Measurements from ENCODE around the gene ZNF316. TPM values are rescaled to one million over a fixed set of nuclear protein-coding genes. Genes with fewer than 3 reads are reported as not detected.

The ZNF316 gene
- total RNA-seq (10 to 100 TPM; 11.0 to 22.9 (median 14.5) TPM), polyA plus RNA-seq (10 to 100 TPM; 11.4 to 13.5 TPM)
- long read RNA-seq, donor 1, full-length matches to known transcripts: 7 of 28 reads
- long read RNA-seq, donor 1, partial matches to known transcripts: 6 of 28 reads
- long read RNA-seq, donor 1, other reads (novel, unspliced or antisense): 15 of 28 reads
- long read RNA-seq, donor 2, partial matches to known transcripts: 0 of 6 reads
- long read RNA-seq, donor 2, other reads (novel, unspliced or antisense): 6 of 6 reads
- long read RNA-seq, donor 3, full-length matches to known transcripts: 5 of 36 reads
- long read RNA-seq, donor 3, partial matches to known transcripts: 29 of 36 reads
- long read RNA-seq, donor 3, other reads (novel, unspliced or antisense): 2 of 36 reads

DNA sequence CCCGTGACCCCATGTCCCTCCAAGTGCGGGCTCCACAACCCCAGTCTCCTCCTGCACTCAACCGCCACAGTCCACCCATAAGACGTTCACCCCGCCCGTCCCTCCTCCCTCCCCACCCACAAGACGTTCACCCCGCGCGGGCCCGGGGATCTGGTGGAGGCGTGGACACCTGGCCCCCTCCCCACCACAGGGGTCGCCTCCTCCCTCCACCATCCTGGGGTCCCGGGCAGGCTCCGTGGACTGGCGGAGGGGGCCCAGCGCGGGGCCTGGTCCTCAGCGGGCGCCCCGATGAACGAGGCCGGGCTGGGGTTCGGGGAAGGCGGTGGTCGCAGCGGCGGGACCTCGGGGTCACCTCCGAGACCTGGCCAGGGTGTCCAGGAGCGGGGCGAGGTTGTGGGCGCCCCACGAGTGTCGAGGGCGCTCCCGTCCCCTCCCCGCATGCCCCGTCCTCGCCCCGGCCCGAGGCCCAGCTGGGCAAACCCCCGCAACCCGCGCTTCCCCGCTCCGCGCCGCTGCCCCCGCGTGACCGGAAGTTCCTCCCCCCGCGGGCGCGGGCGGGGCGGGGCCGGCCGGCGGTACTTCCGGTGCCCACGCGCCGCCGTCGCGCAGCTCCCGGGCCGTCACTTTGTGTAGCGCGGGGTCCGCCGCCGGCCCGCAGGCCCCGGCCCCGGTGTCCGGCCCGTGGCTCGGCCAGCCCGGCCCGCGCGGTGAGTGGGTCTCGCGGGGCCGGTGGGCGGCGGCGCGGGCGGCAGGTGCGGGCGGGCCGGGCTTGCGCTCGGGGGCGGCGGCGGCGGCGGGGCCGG, at the start of gene ZNF316:
Gene ZNF316 (plus strand): TSS at position 578 of the 803 bp plus-strand sequence. CDS start 5,092 bp downstream, outside the sequence.
- peaks cover 0 to 13% (median 7%) of the 10 kb centered on the region in 9 donors for H3K36me3 ChIP-seq
- peak within 1 kb of the TSS; percentile 53 to 95 (median 84) for H3K27ac ChIP-seq
- no peaks in the 10 kb centered on the region for H3K27me3 ChIP-seq
- H3K4me1 ChIP-seq: peaks cover 0 to 31% (median 17%) of the 10 kb centered on the region in 12 donors
- 1 to 2% (median 1%) methylated on average over 27 to 104 of the region's 104 CpGs for WGBS, 4 donors
- no peaks in the 10 kb centered on the region for H3K9me3 ChIP-seq
- peak in 3 of 4 donors; percentile 74 to 89 (median 82) for ATAC-seq
- intact Hi-C loops (cut with DNase I): loop anchor here in 1 of 10 donors (5.0 kb wide), 2 partner anchors 70 to 90 kb away; partner anchors contain the start of gene ZNF12
- peak; percentile 51 to 86 (median 72) for DNase-seq
- H3K4me3 ChIP-seq: peak within 1 kb of the TSS; percentile 66 to 99 (median 95)
- TF ChIP-seq POLR2A (IDR thresholded peaks at IDR 0.05): peak in 1 of 2 donors; percentile 68
- TF ChIP-seq, protein P1, sequence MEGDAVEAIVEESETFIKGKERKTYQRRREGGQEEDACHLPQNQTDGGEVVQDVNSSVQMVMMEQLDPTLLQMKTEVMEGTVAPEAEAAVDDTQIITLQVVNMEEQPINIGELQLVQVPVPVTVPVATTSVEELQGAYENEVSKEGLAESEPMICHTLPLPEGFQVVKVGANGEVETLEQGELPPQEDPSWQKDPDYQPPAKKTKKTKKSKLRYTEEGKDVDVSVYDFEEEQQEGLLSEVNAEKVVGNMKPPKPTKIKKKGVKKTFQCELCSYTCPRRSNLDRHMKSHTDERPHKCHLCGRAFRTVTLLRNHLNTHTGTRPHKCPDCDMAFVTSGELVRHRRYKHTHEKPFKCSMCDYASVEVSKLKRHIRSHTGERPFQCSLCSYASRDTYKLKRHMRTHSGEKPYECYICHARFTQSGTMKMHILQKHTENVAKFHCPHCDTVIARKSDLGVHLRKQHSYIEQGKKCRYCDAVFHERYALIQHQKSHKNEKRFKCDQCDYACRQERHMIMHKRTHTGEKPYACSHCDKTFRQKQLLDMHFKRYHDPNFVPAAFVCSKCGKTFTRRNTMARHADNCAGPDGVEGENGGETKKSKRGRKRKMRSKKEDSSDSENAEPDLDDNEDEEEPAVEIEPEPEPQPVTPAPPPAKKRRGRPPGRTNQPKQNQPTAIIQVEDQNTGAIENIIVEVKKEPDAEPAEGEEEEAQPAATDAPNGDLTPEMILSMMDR (IDR thresholded peaks at IDR 0.05): no peak

DNA sequence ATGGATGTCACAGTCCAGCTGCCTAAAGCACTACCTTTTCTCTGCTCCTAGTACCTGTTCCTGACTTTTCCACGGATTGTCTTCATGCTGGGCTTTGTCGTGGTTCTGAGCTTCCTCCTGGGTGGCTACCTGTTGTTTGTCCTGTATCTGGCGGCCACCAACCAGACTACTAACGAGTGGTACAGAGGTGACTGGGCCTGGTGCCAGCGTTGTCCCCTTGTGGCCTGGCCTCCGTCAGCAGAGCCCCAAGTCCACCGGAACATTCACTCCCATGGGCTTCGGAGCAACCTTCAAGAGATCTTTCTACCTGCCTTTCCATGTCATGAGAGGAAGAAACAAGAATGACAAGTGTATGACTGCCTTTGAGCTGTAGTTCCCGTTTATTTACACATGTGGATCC, 48.6 kb upstream of the ZNF316 start:
- peak in 1 of 5 donors; percentile 45 for DNase-seq
- H3K4me3 ChIP-seq: no peak overlapping the region
- no peak overlapping the region for H3K27ac ChIP-seq
- intact Hi-C loops (cut with DNase I): no loop called here
- ATAC-seq: no peak
- no peaks in the 10 kb centered on the region for H3K9me3 ChIP-seq
- H3K4me1 ChIP-seq: peaks cover 0 to 25% (median 15%) of the 10 kb centered on the region in 12 donors
- 64 to 71% (median 66%) methylated on average over 9 of the region's 9 CpGs for WGBS, 4 donors
- H3K36me3 ChIP-seq: peaks cover 0 to 76% (median 68%) of the 10 kb centered on the region in 9 donors
- H3K27me3 ChIP-seq: no peaks in the 10 kb centered on the region
- no peak for TF ChIP-seq POLR2A (IDR thresholded peaks at IDR 0.05)
- TF ChIP-seq, protein P1 (IDR thresholded peaks at IDR 0.05): no peak

DNA sequence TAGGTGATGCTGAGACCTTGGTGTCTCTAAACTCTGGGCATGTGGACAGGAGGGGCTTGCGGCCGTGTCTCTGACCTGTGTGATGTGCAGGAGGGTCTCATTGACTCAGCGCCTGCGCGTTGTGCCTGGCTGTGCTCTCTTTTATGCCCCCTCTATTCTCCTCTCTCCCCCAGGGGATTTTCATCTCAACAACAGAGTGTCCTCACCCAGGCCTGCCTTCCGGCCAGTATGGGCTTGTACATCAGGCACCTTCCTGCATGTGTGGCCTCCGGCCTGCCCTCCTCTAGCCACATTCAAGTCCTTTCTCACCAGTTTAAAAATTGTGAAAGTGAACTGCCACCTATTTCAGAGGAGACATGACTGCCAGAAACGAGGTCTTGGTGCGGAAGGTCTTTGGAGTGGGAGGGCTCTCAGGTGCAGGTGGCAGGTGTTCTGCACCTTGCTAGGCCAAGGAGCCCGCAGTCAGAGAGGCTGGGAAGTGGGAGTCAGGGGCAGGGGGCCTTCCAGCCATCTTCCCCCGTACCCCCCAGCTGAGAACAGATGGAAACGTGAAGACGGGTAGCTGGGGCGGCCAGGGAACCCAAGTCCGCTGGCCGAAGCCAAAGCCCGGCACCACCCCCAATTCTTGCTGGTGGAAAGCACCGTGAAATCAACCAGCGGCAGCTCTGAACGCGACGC, 47.8 kb upstream of the ZNF316 start:
- ATAC-seq: peak in 3 of 4 donors; percentile 2 to 21 (median 12)
- H3K27me3 ChIP-seq: no peaks in the 10 kb centered on the region
- no peaks in the 10 kb centered on the region for H3K9me3 ChIP-seq
- H3K4me3 ChIP-seq: peak overlapping the region in 10 of 12 donors; percentile 68 to 96 (median 92)
- peaks cover 0 to 76% (median 68%) of the 10 kb centered on the region in 9 donors for H3K36me3 ChIP-seq
- WGBS, 4 donors: 46 to 92% (median 49%) methylated on average over 10 to 22 of the region's 22 CpGs
- TF ChIP-seq POLR2A (IDR thresholded peaks at IDR 0.05): no peak
- TF ChIP-seq, protein P1 (IDR thresholded peaks at IDR 0.05): no peak
- peak overlapping the region in 6 of 12 donors; percentile 19 to 94 (median 92) for H3K27ac ChIP-seq
- intact Hi-C loops (cut with DNase I): loop anchor here in 1 of 10 donors (1.0 kb wide), 1 partner anchor 12 kb away; the partner anchor contains the start of gene ZDHHC4
- peaks cover 0 to 25% (median 15%) of the 10 kb centered on the region in 12 donors for H3K4me1 ChIP-seq
- peak in 1 of 5 donors; percentile 40 for DNase-seq

All from heart left ventricle (tissue), 16 donors.